CD4-positive, alpha-beta T cell (primary cell): Measurements from ENCODE around the gene SCIN. TPM values are rescaled to one million over a fixed set of nuclear protein-coding genes. Genes with fewer than 3 reads are reported as not detected.
"Not testable (repeated sequence)": the region's sequence is repeated elsewhere in the genome, so short reads cannot be mapped to it uniquely, and the experiment has no call there.

Source experiments
- ATAC-seq: fragments of 200-7000 bp; cut with Tn5 transposase; one replicate; pipeline ENCODE4 v1.10.0; 2022; ENCODE audit warnings: mild to moderate bottlenecking; ENCODE audit not compliant: poor library complexity
- CTCF ChIA-PET: fragments of 350-600 bp; sonication (Branson Sonifier 250); formaldehyde crosslinking; loops from one replicate; lab custom pipeline; 2021; ENCODE audit warnings: antibody characterized with exemption, inconsistent platforms; lab: Charles Lee
- POLR2A ChIA-PET: fragments of 350-600 bp; sonication (Branson Sonifier 250); formaldehyde crosslinking; loops from one replicate; lab custom pipeline; 2021; ENCODE audit warnings: antibody characterized with exemption, inconsistent platforms; lab: Charles Lee
- DNase-seq, 14 experiments: peaks; one replicate each; pipeline ENCODE4 v3.0.0-alpha.2; 2013 to 2020; ENCODE audit warnings: mixed read lengths in 2 of 14
- H3K27ac ChIP-seq, 2 donors: one replicate each; pipeline versions ENCODE4 v1.5.1 to v1.7.0; 2013; ENCODE audit warnings: low read length in 2 of 2, low read depth in 1 of 2, mild to moderate bottlenecking in 1 of 2
- H3K27me3 ChIP-seq, 2 experiments: 1 replicate in 1 of 2; 2 replicates in 1 of 2; pipeline versions ENCODE4 v1.6.1 to v1.7.0; 2013; ENCODE audit warnings: low read length in 2 of 2, control low read depth in 1 of 2, mild to moderate bottlenecking in 1 of 2, moderate library complexity in 1 of 2; ENCODE audit not compliant: insufficient read depth in 2 of 2, control insufficient read depth in 1 of 2
- H3K36me3 ChIP-seq: one replicate; pipeline ENCODE4 v1.6.1; 2013; ENCODE audit warnings: low read length, control low read depth; ENCODE audit not compliant: insufficient read depth
- H3K4me1 ChIP-seq: one replicate; pipeline ENCODE4 v1.6.1; 2013; ENCODE audit warnings: low read length, control low read depth; ENCODE audit not compliant: insufficient read depth
- H3K4me3 ChIP-seq: one replicate; pipeline ENCODE4 v1.5.1; 2013; ENCODE audit warnings: mild to moderate bottlenecking, low read length, moderate library complexity
- H3K9me3 ChIP-seq, 2 experiments: 1 replicate in 1 of 2; 2 replicates in 1 of 2; pipeline versions ENCODE4 v1.6.1 to v1.7.0; 2013; ENCODE audit warnings: low read length in 2 of 2, mild to moderate bottlenecking in 2 of 2, control low read depth in 1 of 2, moderate library complexity in 1 of 2; ENCODE audit not compliant: control insufficient read depth in 1 of 2, insufficient read depth in 1 of 2
- H3K27ac Mint-ChIP-seq: one replicate; pipeline ENCODE4 v1.8.0; 2020; ENCODE audit warnings: mixed read lengths
- H3K27me3 Mint-ChIP-seq: one replicate; pipeline ENCODE4 v1.8.0; 2021; ENCODE audit warnings: mixed read lengths
- H3K36me3 Mint-ChIP-seq: one replicate; pipeline ENCODE4 v1.8.0; 2021; ENCODE audit warnings: low read depth, mixed read lengths
- H3K4me1 Mint-ChIP-seq: one replicate; pipeline ENCODE4 v1.8.0; 2021; ENCODE audit warnings: low read depth, mixed read lengths
- H3K4me3 Mint-ChIP-seq: one replicate; pipeline ENCODE4 v1.8.0; 2020; ENCODE audit warnings: mild to moderate bottlenecking, mixed read lengths
- H3K9me3 Mint-ChIP-seq: one replicate; pipeline ENCODE4 v1.8.0; 2020; ENCODE audit warnings: mixed read lengths
- CTCF ChIP-seq: fragments of 200-600 bp; IDR thresholded peaks from one replicate; pipeline ENCODE4 v1.8.0; 2022; ENCODE audit warnings: antibody characterized with exemption, mild to moderate bottlenecking
- intact Hi-C, 2 experiments: fragments of 100-400 bp; cut with DNase I in 1 of 2; cut with micrococcal nuclease in 1 of 2; formaldehyde crosslinking; loops; one replicate each; pipeline versions ENCODE4 v1.15.1 to v1.9.0; 2023 to 2025; cut with DNase I, micrococcal nuclease
- total RNA-seq, 174 experiments: library from RNA in 2 of 174; stranded (reverse) in 2 of 174; gene quantifications; one replicate each; pipeline ENCODE4 v1.2.3 and lab custom pipeline; 2021 to 2026

The SCIN gene
- total RNA-seq, 2 experiments from 2014 or later: 0.08 TPM; not detected in 1

- DNase-seq (peak; percentile 76 to 93 (median 84)), ATAC-seq (peak; percentile 48)
- peaks cover 24% of the 10 kb centered on the region for H3K4me1 ChIP-seq
- intact Hi-C loops: loop anchor here (2.0 to 10.0 kb wide), 4 partner anchors 44 to 1038 kb away; no protein-coding TSS in a partner anchor
- ChIA-PET CTCF (interaction anchor here (0.6 to 2.6 kb wide), 29 partner anchors 9 to 578 kb away, joined by 3 to 28 read pairs (median 4); no protein-coding TSS in a partner anchor), POLR2A (interaction anchor here (0.7 to 2.6 kb wide), 16 partner anchors 9 to 1747 kb away, joined by 3 to 14 read pairs (median 6); partner anchors contain the start of genes SCIN and TMEM106B)
- TF ChIP-seq CTCF: peak; percentile 28
- H3K27me3 ChIP-seq: no peaks in the 10 kb centered on the region
- peaks cover 6% of the 10 kb centered on the region for H3K36me3 Mint-ChIP-seq
- no peaks in the 10 kb centered on the region for H3K9me3 Mint-ChIP-seq
- peaks cover 0 to 3% of the 10 kb centered on the region in 2 experiments for H3K9me3 ChIP-seq
- peak within 1 kb of the TSS; percentile 96 for H3K4me3 Mint-ChIP-seq
- H3K4me1 Mint-ChIP-seq: peaks cover 39% of the 10 kb centered on the region
- H3K27me3 Mint-ChIP-seq: no peaks in the 10 kb centered on the region
- H3K36me3 ChIP-seq: no peaks in the 10 kb centered on the region
- peak within 1 kb of the TSS; percentile 89 for H3K4me3 ChIP-seq
- peak within 1 kb of the TSS; percentile 89 for H3K27ac Mint-ChIP-seq
- peak within 1 kb of the TSS; percentile 90 to 98 for H3K27ac ChIP-seq
These were observed 116.6 kb downstream of the SCIN start, which contains the start of gene ARL4A for GRCh38 chr7:12686891-12687717. Gene ARL4A (plus strand): TSS chr7:12687633. CDS start chr7:12688255, 622 bp downstream.

GRCh38 chr7:12687718-12688171 is 117.2 kb downstream of the SCIN start:
- Mint-ChIP-seq H3K36me3 (peaks cover 6% of the 10 kb centered on the region), H3K4me3 (peak overlapping the region; percentile 96), H3K27ac (peak overlapping the region; percentile 89), H3K27me3 (no peaks in the 10 kb centered on the region), H3K9me3 (no peaks in the 10 kb centered on the region), H3K4me1 (peaks cover 40% of the 10 kb centered on the region)
- H3K9me3 ChIP-seq: peaks cover 0 to 3% of the 10 kb centered on the region in 2 experiments
- H3K36me3 ChIP-seq: no peaks in the 10 kb centered on the region
- CTCF ChIA-PET: interaction anchor here (1.2 to 2.6 kb wide), 9 partner anchors 8 to 577 kb away, joined by 3 to 28 read pairs (median 7); no protein-coding TSS in a partner anchor
- ATAC-seq (no peak), DNase-seq (no peak)
- POLR2A ChIA-PET: interaction anchor here (0.7 to 2.6 kb wide), 7 partner anchors 9 to 477 kb away, joined by 3 to 14 read pairs (median 6); partner anchors contain the start of genes SCIN and TMEM106B
- intact Hi-C loops: loop anchor here (2.0 to 10.0 kb wide), 4 partner anchors 43 to 1037 kb away; no protein-coding TSS in a partner anchor
- TF ChIP-seq CTCF: no peak
- no peaks in the 10 kb centered on the region for H3K27me3 ChIP-seq
- peaks cover 24% of the 10 kb centered on the region for H3K4me1 ChIP-seq
- peak overlapping the region; percentile 89 for H3K4me3 ChIP-seq
- peak overlapping the region; percentile 90 to 98 for H3K27ac ChIP-seq

DNA sequence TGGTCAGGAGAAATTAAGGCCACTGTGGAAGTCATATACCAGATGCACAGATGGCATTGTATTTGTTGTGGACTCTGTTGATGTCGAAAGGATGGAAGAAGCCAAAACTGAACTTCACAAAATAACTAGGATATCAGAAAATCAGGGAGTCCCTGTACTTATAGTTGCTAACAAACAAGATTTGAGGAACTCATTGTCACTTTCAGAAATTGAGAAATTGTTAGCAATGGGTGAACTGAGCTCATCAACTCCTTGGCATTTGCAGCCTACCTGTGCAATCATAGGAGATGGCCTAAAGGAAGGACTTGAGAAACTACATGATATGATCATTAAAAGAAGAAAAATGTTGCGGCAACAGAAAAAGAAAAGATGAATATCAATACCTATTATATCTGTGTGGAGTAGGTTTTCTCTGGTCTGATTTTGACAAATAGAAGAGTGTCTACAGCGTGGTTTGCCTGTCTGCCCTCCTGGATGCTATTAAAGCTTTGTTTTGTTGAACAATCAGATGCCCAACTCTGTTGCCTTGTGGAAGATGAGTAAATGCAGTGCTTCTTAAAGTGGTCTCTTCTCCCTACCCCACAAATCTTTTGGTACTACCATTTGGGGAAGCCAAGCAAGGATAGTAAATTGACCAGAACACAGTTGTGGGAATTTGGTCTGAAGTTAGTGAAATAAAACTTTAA is 118.1 kb downstream of the SCIN start:
- CTCF ChIA-PET, H3K27me3 Mint-ChIP-seq, H3K36me3 ChIP-seq, DNase-seq, H3K27ac Mint-ChIP-seq, H3K36me3 Mint-ChIP-seq, H3K9me3 ChIP-seq, H3K27ac ChIP-seq, H3K4me3 ChIP-seq, ATAC-seq, H3K27me3 ChIP-seq, H3K9me3 Mint-ChIP-seq, POLR2A ChIA-PET: not testable (repeated sequence)
- H3K4me1 Mint-ChIP-seq: peaks cover 44% of the 10 kb centered on the region
- intact Hi-C loops: loop anchor here (10.0 kb wide), 2 partner anchors 164 to 1036 kb away; no protein-coding TSS in a partner anchor
- H3K4me1 ChIP-seq: peaks cover 24% of the 10 kb centered on the region
- peak overlapping the region; percentile 96 for H3K4me3 Mint-ChIP-seq
